UCSD-AML1 (cell line): Measurements from ENCODE around the gene MLLT1.

Experiments used
- DNase-seq: peaks from one replicate; lab custom pipeline; 2025; ENCODE audit not compliant: unreplicated experiment; lab: John Stamatoyannopoulos, UW

The MLLT1 gene

DNA sequence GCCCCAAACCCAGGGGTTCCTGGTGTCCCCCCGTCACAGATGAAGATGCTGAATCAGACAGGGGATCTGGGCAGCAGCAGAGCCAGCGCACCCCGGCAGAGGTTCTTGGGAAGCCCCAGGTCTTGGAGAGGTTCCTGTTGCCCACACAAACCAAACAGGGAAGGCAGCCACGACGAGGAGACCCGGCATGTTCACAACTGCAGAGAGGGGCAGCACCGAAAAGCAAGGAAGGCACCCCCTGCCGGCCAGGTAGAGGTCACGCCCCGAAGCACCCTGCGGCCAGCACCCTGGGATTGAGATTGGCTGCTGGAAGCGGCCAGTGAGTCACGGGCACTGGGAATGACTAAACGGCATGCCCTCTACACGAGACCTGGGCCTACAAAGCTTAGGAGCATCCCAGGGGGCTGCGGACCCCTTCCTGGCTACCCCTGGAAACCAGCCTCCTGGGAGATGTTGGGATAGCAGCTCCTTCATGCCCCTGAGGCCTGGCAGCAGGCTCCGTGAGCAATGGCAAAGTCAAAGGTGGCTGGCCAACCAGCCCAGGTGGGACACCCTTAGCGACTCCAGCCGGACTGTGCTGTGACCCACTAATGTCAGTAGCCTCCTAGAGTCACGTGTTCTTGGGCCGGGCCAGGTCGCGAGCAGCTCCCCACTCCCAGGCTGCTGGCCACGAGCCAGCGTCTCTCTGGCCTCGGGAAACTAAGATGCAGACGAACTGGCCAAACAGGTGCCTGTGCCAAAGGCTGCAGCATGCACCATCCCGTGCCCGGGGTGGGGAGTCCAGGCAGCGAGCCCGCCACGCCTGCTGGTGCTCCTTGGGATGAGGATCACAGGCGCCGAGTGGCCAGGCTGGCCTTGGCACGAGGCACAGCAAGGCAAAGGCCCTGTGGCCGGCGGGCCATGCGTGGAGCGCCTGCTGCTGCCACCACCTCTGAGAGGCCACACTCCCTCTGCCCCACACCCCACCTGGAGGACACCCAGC is 43.2 kb downstream of the MLLT1 start:
- DNase-seq, result no peak

- DNase-seq, result no peak
These were observed 44.5 kb downstream of the MLLT1 start for GRCh38 chr19:6235031-6235951.

DNA sequence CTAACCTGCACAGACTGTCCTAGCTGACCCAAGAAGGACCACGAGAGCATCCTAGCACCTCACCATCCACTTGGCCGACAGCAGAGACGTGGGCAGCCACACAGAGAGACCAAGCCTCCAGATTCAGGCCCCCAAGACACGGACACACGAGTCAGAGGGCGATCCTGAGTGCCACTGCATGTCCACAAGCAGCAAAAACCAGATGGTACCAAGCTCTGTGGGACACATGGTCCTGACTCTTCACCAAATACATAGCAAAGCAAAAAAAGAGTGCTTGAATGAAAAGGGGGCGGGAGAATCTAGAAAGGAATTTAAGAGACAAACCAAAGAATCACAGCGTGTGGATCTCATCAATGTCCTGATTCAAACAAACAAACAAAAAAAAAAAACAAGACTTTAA is 45.2 kb downstream of the MLLT1 start:
- no peak for DNase-seq

DNA sequence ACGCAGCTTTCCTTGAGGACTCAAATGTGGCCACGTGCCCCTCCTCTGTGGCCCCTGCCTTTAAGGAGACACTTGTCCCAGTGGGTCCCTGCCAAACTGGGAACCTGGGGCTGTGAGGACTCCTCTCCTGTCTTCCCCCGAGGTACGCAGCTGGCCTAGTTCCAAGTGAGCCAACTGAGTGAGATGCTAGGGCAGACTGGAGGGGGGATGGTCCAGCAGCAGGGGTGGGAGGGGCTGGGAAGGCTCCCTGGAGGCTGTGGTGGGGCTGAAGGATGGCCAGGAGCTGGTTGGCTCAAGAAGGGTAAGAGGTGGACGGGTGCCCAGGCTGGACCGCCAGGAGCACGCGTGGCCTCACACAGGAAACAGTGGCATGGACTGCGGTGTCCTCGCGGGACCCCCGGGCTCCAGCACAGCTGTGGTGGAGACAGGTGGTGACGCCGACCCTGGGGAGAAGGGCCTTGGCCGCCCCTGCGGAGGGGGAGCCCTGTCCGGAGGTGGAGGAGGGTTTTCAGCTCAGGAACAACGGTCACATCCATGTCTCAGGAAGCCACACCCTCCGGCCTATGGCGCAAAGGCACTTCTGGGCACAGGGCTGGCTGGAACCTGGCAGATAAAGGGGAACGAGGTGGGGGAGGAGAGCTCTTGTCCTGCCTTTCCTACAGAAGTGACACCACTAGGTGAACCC is 45.8 kb downstream of the MLLT1 start:
- DNase-seq, result peak; percentile 59

DNA sequence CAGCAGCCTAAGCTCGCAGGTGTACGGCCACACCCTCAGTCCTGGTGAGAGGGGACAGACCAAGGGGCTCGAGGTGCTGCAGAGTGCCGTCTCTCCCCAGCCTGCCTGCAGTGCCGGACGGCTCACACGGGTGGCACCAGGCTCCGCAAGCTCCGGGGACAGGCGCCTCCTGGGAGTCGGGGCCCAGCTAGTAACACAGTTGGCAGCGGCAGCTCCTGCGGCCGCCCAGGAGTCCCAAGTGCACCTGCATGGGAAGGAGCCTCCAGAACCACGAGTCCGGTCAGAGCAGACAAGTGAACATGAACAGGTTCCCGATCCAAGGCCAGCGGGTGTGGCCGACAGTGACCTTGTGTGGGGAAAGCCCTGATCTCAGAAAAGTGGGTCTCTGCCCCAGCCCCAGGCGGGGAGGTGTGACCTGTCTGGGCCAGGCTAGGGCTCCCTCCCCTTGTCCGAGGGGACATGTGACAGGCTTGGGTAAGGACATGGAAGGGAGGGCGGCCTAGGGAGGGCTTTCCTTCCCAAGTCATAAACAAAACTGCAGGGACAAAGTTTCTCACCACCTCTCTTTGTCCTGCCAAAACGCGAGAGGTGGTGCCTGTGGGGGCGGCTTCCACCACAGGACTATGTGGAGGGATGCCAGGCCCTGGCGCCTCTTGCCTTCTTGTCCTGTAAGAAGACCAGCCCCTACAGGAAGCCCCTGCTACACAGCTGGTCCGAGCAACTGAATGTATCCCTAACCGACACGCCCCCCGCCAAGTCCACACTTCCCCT is 46.5 kb downstream of the MLLT1 start:
- DNase-seq, result no peak

GRCh38 chr19:6232601-6233055 is 47.1 kb downstream of the MLLT1 start:
- no peak for DNase-seq

- DNase-seq, result no peak
These were observed 48.8 kb downstream of the MLLT1 start for GRCh38 chr19:6230991-6231448.

GRCh38 chr19:6229951-6230712 is 49.6 kb downstream of the MLLT1 start:
- DNase-seq, result no peak

DNA sequence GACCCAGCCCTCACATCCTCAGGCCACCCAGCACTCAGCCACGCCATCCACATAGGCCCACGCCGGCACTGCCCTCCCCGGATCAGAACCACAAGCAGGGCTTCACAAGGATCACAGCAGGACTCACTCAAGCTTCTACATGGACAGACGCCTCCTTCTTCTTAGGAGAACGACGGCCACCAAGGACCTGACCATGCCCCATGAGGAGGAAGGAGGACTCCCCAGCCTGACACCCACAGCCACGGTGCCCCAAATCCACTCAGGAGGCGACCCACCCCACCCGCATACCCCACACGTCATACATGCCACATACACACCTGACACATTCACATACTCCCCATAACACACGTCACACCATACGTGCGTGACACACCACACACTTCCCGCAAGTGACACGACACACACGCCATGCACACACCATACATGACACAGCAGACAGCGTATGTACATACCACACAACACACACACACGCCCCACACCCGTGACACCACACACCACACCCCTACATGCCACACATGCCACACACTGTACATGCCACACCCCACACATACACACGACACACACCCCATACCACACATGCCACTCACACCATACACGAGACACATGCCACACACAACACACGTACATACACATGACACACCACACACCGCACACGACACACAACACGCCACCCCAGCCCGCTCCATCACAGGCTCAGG is 50.4 kb downstream of the MLLT1 start:
- DNase-seq, result no peak

GRCh38 chr19:6228551-6229215 is 51.1 kb downstream of the MLLT1 start:
- DNase-seq, result no peak

DNA sequence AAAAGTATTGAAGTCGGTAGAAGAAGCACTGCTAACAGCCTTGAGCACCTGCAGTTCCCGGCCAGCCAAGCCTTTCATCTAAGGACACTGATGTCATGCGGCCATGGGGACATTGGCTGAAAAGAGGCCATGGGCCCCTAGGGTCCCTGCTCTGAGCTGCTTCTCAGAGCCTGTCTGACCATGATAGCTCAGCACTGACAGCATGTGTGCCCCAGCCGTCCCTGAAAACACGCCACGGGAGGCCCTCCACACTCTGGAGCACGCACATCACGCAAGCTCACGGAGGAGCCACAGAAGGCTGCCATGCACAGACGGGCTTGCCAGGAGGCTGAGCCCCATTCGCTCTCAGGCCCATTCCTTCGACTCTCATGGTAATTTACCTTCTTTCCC is 51.8 kb downstream of the MLLT1 start:
- no peak for DNase-seq

DNA sequence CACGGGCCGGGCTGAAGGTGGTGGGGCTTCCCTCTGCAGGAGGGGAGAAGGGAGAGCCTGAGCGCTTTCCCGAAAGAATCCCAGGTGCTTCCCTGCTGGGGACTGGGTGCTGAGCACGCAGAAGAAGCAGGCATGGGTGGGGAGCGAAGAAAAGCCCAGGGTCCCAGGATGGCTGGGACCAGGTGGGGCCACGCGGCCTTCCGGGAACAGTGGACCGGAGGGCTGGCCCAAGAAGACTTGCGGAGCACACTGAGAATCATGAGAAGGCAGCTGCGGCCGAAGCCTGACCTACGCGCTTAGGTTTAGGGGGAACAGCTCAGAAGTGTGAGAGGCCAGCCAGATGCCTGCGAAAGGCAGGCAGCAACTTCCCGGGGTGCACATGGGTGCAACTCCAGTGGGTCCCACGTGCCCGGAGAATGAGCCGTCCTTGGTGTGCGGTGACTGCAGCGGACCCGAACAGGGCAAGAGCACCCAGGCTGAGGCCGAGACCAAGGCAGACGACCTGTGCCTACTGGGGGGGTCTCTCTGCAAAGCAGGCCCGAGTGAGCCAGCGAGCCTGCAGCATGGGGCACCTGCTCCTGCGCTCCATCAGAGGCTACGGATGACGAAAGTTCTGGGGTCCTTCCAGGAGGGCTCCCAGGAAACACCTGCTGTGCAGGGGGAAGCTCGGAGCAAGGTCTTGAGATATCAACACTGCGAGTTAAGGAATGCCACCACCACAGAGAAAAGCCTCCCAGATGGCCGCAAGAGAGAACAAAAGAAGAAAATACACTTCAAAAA is 52.4 kb downstream of the MLLT1 start:
- DNase-seq, result no peak

- no peak for DNase-seq
These were observed 53.2 kb downstream of the MLLT1 start for GRCh38 chr19:6226444-6227155.

- no peak for DNase-seq
These were observed 53.8 kb downstream of the MLLT1 start for GRCh38 chr19:6226012-6226411.

GRCh38 chr19:6225232-6225865 is 54.4 kb downstream of the MLLT1 start:
- DNase-seq, result no peak

GRCh38 chr19:6224308-6224675 is 55.5 kb downstream of the MLLT1 start:
- DNase-seq, result no peak
